Fibroblast of pulmonary artery (primary cell): Measurements from ENCODE around the gene MGLL.

Experiments
- DNase-seq: peaks from one replicate; pipeline ENCODE4 v3.0.0-alpha.2; 2010; ENCODE audit warnings: low read depth
- H3K4me3 ChIP-seq: replicated peaks from 2 replicates; pipeline ENCODE4 v1.5.1; 2011; ENCODE audit warnings: low read depth, mild to moderate bottlenecking, control low read depth, low read length, moderate library complexity
- TF ChIP-seq, protein P1 (sequence below): IDR thresholded peaks from 2 replicates; pipeline ENCODE4 v1.5.1; 2011; ENCODE audit warnings: mild to moderate bottlenecking, control low read depth, low read length, inconsistent platforms; ENCODE audit errors: missing control alignments

The MGLL gene

DNA sequence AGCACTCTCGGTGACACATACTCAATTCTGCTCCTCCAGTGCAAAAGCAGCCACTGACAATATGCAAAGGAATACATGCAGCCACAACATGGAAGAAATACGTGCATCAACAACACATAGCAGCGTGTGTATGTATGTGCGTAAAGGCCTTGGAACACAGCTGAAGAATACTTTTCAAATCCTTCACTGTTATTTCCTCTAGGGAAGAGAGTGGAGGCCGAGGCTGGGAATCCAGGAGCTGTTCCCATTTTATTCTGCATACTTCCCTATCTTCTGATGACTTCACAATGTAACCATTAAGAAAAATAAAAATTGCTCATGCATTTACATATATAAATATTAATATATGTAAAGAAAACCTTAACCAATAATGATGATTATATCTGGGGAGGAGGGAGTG lies 36.6 kb upstream of the MGLL start:
- TF ChIP-seq, protein P1, sequence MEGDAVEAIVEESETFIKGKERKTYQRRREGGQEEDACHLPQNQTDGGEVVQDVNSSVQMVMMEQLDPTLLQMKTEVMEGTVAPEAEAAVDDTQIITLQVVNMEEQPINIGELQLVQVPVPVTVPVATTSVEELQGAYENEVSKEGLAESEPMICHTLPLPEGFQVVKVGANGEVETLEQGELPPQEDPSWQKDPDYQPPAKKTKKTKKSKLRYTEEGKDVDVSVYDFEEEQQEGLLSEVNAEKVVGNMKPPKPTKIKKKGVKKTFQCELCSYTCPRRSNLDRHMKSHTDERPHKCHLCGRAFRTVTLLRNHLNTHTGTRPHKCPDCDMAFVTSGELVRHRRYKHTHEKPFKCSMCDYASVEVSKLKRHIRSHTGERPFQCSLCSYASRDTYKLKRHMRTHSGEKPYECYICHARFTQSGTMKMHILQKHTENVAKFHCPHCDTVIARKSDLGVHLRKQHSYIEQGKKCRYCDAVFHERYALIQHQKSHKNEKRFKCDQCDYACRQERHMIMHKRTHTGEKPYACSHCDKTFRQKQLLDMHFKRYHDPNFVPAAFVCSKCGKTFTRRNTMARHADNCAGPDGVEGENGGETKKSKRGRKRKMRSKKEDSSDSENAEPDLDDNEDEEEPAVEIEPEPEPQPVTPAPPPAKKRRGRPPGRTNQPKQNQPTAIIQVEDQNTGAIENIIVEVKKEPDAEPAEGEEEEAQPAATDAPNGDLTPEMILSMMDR = no peak
- no peak overlapping the region for H3K4me3 ChIP-seq
- DNase-seq = no peak

- TF ChIP-seq, protein P1 = no peak
- H3K4me3 ChIP-seq = no peak overlapping the region
- no peak for DNase-seq
Observed at GRCh38 chr3:127858521-127858920, 36.2 kb upstream of the MGLL start.

DNA sequence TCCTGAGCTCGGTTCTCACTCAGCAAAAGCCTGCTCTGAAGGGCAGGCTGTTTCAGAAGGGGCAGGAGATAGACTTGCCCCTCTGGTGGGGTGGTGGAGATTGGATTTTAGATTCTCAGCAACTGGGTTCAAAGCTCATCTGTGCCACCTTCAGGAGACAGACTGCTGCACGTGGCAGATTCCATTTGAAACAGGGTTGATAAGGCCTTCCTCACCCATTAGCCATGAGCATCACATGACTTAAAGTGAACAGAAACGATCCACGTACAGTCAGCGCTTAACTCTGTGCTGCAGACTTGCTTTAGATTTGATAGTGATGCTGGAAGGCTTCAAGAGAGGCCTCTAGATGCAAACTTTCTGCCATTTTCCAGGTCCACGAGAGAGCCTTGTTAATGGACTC lies 35.0 kb upstream of the MGLL start:
- peak; percentile 13 for DNase-seq
- TF ChIP-seq, protein P1 = no peak
- H3K4me3 ChIP-seq = no peak overlapping the region

GRCh38 chr3:127856801-127857200 lies 34.5 kb upstream of the MGLL start:
- TF ChIP-seq, protein P1 = no peak
- no peak for DNase-seq

GRCh38 chr3:127855246-127855645 lies 32.9 kb upstream of the MGLL start:
- DNase-seq = no peak
- no peak overlapping the region for H3K4me3 ChIP-seq

More at GRCh38 chr3:127856801-127857200, 34.5 kb upstream of the MGLL start:
- no peak overlapping the region for H3K4me3 ChIP-seq

DNA sequence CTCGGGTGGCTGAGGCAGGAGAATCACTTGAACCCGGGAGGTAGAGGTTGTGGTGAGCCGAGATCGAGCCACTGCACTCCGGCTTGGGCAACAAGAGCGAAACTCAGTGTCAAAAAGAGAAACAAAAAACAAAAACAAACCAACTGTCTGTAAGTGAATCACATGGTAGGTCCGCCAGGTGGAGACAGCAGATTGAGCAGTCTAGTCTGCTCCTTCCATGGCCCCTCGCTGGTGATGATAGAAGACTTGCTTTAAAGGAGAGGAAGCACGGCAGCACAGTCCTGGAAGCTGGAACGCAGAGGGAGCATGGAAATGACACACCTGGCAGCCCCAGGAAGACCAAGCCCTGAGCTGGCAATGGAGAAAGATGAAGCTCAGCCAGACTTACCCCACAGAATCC lies 31.4 kb upstream of the MGLL start:
- TF ChIP-seq, protein P1 = no peak
- DNase-seq = no peak
- no peak overlapping the region for H3K4me3 ChIP-seq

More at GRCh38 chr3:127855246-127855645, 32.9 kb upstream of the MGLL start:
- TF ChIP-seq, protein P1 = no peak

- no peak overlapping the region for H3K4me3 ChIP-seq
- TF ChIP-seq, protein P1 = no peak
Observed at GRCh38 chr3:127851899-127852298, 29.6 kb upstream of the MGLL start.

More at GRCh38 chr3:127851899-127852298, 29.6 kb upstream of the MGLL start:
- DNase-seq = no peak
